HG02610 (cell line): ENCODE measurements around the gene TRA2A.
A peak's percentile ranks its signal among the peaks of the same experiment; 100 is the strongest.
"Not testable (repeated sequence)": the region's sequence is repeated elsewhere in the genome, so short reads cannot be mapped to it uniquely, and the experiment has no call there.

Experiments
- ATAC-seq: cut with Tn5 transposase; IDR thresholded peaks from one replicate; pipeline ENCODE4 v1.9.1; 2021; ENCODE audit warnings: mild to moderate bottlenecking, moderate library complexity; ENCODE audit not compliant: unreplicated experiment

TRA2A gene

GRCh38 chr7:23531794-23532489 is at the start of gene TRA2A:
Gene TRA2A (minus strand): TSS chr7:23531981. CDS start chr7:23531824, 157 bp downstream.
- peak; percentile 90 for ATAC-seq

- ATAC-seq, result peak; percentile 75
These were observed 38.9 kb upstream of the TRA2A start for GRCh38 chr7:23570592-23571200.

GRCh38 chr7:23558303-23558702 is 26.5 kb upstream of the TRA2A start:
- no peak for ATAC-seq

GRCh38 chr7:23547662-23548061 is 15.9 kb upstream of the TRA2A start:
- no peak for ATAC-seq

GRCh38 chr7:23546897-23547572 is 15.3 kb upstream of the TRA2A start:
- ATAC-seq, result peak; percentile 75

GRCh38 chr7:23545493-23545892 is 13.7 kb upstream of the TRA2A start:
- no peak for ATAC-seq

GRCh38 chr7:23544913-23545354 is 13.2 kb upstream of the TRA2A start:
- peak; percentile 72 for ATAC-seq

- no peak for ATAC-seq
These were observed 11.0 kb upstream of the TRA2A start for GRCh38 chr7:23542752-23543151.

GRCh38 chr7:23539494-23539907 is 7.7 kb upstream of the TRA2A start:
- no peak for ATAC-seq

- ATAC-seq, result no peak
These were observed 6.5 kb upstream of the TRA2A start for GRCh38 chr7:23538301-23538700.

GRCh38 chr7:23533238-23533604 is 1.4 kb upstream of the TRA2A start:
- no peak for ATAC-seq

GRCh38 chr7:23532490-23533237 is 883 bp upstream of the TRA2A start:
- ATAC-seq, result no peak

GRCh38 chr7:23531050-23531793 is 559 bp downstream of the TRA2A start:
- ATAC-seq, result peak; percentile 30

GRCh38 chr7:23530405-23530804 is 1.4 kb downstream of the TRA2A start:
- peak; percentile 34 for ATAC-seq

- ATAC-seq, result no peak
These were observed 2.4 kb downstream of the TRA2A start for GRCh38 chr7:23529262-23529859.

GRCh38 chr7:23525611-23526010 is 6.2 kb downstream of the TRA2A start:
- ATAC-seq, result not testable (repeated sequence)

- no peak for ATAC-seq
These were observed 7.3 kb downstream of the TRA2A start for GRCh38 chr7:23524473-23524872.

- peak; percentile 36 for ATAC-seq
These were observed 8.2 kb downstream of the TRA2A start for GRCh38 chr7:23523486-23524075.

GRCh38 chr7:23520582-23520981 is 11.2 kb downstream of the TRA2A start:
- ATAC-seq, result no peak

GRCh38 chr7:23514755-23515154 is 17.0 kb downstream of the TRA2A start:
- peak; percentile 72 for ATAC-seq
